ENCODE measurements around the gene AP3D1. TPM values are rescaled to one million over a fixed set of nuclear protein-coding genes. Genes with fewer than 3 reads are reported as not detected.
A peak's percentile ranks its signal among the peaks of the same experiment; 100 is the strongest.

The AP3D1 gene
- total and polyA plus RNA-seq, 12 donors, result 63.9 to 168 (median 81.9) TPM

DNA sequence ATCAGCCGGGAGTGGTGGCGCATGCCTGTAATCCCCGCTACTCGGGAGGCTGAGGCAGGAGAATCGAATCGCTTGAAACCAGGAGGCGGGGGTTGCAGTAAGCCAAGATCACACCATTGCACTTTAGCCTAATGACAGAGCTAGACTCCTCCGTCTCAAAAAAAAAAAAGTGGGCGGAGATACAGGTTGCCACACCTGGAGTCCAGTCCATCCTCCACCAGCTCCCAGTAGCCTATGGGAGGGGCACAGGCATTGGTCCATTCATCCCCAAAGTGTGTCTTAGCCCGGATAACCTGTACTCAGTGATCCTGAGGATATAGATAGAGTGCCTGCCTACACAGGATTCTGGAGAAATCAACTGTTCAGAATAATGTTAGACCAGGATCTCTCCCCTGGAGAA is 9.0 kb upstream of the AP3D1 start:
- intact Hi-C loops (cut with DNase I), result loop anchor here in 3 of 10 donors (5.0 to 10.0 kb wide), 3 partner anchors 77 to 454 kb away; partner anchors contain the start of genes PLEKHJ1 (in 1 of the 3) and SF3A2 (in 1 of the 3)
- Histone ChIP-seq H3K9me3 (no peaks in the 10 kb centered on the region), H3K36me3 (no peaks in the 10 kb centered on the region), H3K4me3 (no peak overlapping the region), H3K27ac (no peak overlapping the region), H3K4me1 (peaks cover 1 to 25% (median 13%) of the 10 kb centered on the region in 9 donors), H3K27me3 (no peaks in the 10 kb centered on the region)
- DNase-seq (no peak), ATAC-seq (no peak)
- 95% methylated on average over 10 of the region's 10 CpGs for WGBS, 2 donors
- TF ChIP-seq, protein P1, sequence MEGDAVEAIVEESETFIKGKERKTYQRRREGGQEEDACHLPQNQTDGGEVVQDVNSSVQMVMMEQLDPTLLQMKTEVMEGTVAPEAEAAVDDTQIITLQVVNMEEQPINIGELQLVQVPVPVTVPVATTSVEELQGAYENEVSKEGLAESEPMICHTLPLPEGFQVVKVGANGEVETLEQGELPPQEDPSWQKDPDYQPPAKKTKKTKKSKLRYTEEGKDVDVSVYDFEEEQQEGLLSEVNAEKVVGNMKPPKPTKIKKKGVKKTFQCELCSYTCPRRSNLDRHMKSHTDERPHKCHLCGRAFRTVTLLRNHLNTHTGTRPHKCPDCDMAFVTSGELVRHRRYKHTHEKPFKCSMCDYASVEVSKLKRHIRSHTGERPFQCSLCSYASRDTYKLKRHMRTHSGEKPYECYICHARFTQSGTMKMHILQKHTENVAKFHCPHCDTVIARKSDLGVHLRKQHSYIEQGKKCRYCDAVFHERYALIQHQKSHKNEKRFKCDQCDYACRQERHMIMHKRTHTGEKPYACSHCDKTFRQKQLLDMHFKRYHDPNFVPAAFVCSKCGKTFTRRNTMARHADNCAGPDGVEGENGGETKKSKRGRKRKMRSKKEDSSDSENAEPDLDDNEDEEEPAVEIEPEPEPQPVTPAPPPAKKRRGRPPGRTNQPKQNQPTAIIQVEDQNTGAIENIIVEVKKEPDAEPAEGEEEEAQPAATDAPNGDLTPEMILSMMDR (IDR thresholded peaks at IDR 0.05), result no peak

DNA sequence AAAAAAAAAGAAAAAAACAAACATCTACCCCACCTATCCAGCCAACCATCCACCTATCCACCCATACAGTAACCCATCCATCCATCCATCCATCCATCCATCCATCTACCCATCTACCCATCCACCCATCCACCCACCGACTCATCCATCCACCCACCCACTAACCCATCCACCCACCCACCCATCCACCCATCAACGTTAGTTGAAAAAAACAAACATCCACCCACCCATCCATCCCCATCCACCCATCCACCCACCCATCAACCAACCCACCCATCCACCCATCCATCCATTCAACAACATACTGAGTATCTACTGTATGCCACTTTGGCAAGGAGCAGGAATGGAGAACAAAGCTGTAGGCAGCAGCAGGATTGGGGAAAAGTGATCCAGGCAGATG is 6.1 kb upstream of the AP3D1 start:
- H3K4me1 ChIP-seq, result peaks cover 0 to 9% (median 0%) of the 10 kb centered on the region in 9 donors
- H3K9me3 ChIP-seq, result no peaks in the 10 kb centered on the region
- no peaks in the 10 kb centered on the region for H3K36me3 ChIP-seq
- TF ChIP-seq, protein P1 (IDR thresholded peaks at IDR 0.05), result no peak
- no peak overlapping the region for H3K27ac ChIP-seq
- WGBS, 2 donors, result 79 to 89% methylated on average over 2 of the region's 2 CpGs
- no peak overlapping the region for H3K4me3 ChIP-seq
- no peaks in the 10 kb centered on the region for H3K27me3 ChIP-seq
- DNase-seq (no peak), ATAC-seq (no peak)
- intact Hi-C loops (cut with DNase I), result loop anchor here in 9 of 10 donors (2.0 to 10.0 kb wide), 11 partner anchors 40 to 237 kb away; partner anchors contain the start of genes PLEKHJ1 (in 2 of the 9) and SF3A2 (in 2 of the 9)

DNA sequence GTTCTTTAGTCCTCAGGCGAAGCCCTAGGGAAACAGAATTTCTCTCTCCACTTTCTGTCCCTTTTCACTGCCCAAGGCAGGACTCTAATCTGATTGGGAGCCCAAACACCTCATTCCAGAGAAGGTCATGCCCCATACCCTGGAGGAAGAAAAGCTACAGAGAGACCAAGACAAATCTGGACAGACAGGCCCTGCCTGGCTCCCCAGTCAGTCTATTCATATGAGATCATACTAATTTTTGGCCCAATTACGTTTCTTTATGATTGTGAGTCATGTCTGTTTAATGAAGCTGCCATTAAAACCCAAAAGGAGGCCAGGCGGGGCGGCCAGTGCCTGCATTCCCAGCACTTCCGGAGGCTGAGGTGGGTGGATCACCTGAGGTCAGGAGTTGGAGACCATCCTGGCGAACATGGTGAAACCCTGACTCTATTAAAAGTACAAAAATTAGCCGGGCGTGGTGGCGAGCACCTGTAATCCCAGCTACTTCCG is 3.3 kb upstream of the AP3D1 start:
- Histone ChIP-seq H3K27me3 (no peaks in the 10 kb centered on the region), H3K27ac (peak overlapping the region in 1 of 10 donors; percentile 31), H3K4me1 (peaks cover 6 to 27% (median 14%) of the 10 kb centered on the region in 9 donors), H3K36me3 (peaks cover 0 to 1% (median 0%) of the 10 kb centered on the region in 9 donors), H3K9me3 (no peaks in the 10 kb centered on the region), H3K4me3 (no peak overlapping the region)
- WGBS, 2 donors, result 81 to 89% methylated on average over 10 of the region's 10 CpGs
- no peak for ATAC-seq
- intact Hi-C loops (cut with DNase I), result loop anchor here in 9 of 10 donors (5.0 to 10.0 kb wide), 10 partner anchors 43 to 240 kb away; partner anchors contain the start of genes PLEKHJ1 (in 2 of the 9), SF3A2 (in 2 of the 9), IZUMO4 (in 1 of the 9) and MOB3A (in 1 of the 9)
- no peak for DNase-seq
- TF ChIP-seq, protein P1 (IDR thresholded peaks at IDR 0.05), result no peak

DNA sequence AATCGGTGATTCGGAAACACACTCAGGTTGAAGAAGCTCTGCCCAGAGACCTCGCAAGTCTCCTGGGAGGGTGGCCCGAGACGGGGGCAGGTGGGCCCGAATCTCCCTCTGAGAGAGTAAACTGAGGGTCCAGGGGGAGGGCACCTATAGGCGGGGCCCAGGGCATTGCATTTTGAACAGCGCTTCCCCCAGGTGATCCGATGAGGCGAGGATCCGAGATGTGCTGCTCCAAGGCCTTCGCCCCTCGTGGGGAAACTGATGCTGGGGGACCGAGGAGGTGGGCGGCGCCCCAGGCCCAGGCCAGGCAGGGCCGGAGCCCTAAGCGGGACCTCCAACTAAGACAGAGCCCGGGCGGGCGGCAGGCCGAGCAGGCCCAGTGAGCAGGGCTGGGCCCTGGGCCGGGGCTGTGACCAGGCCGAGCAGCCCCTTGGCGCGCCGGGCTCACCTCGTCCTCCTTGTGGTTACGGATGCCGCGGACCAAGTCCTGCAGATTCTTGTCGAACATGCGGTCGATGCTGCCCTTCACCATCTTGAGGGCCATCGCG is 500 bp downstream of the AP3D1 start:
- no peaks in the 10 kb centered on the region for H3K27me3 ChIP-seq
- peak in 1 of 2 donors; percentile 34 for DNase-seq
- WGBS, 2 donors, result 0% methylated on average over 36 of the region's 36 CpGs
- H3K27ac ChIP-seq, result peak overlapping the region; percentile 76 to 95 (median 90)
- no peaks in the 10 kb centered on the region for H3K9me3 ChIP-seq
- TF ChIP-seq, protein P1 (IDR thresholded peaks at IDR 0.05), result no peak
- intact Hi-C loops (cut with DNase I), result loop anchor here in 7 of 10 donors (1.0 to 10.0 kb wide), 7 partner anchors 54 to 244 kb away; partner anchors contain the start of genes PLEKHJ1 (in 3 of the 7), SF3A2 (in 3 of the 7), IZUMO4 (in 2 of the 7) and MOB3A (in 2 of the 7)
- peaks cover 0 to 21% (median 0%) of the 10 kb centered on the region in 9 donors for H3K36me3 ChIP-seq
- peaks cover 8 to 49% (median 44%) of the 10 kb centered on the region in 9 donors for H3K4me1 ChIP-seq
- ATAC-seq, result peak in 1 of 8 donors; percentile 13
- peak overlapping the region; percentile 71 to 100 (median 95) for H3K4me3 ChIP-seq

All from heart right ventricle (tissue), 16 donors.